ENCODE data around the gene TADA3. TPM values are rescaled to one million over a fixed set of nuclear protein-coding genes. Genes with fewer than 3 reads are reported as not detected.

TADA3 gene
- total RNA-seq, 1 donor from 2014 or later, result 69.6 TPM

GRCh38 chr3:9817436-9817835 lies 25.2 kb upstream of the TADA3 start:
- no peaks in the 10 kb centered on the region for H3K27me3 Mint-ChIP-seq (ENCODE audit: low read depth)
- peak; percentile 14 for DNase-seq (ENCODE audit: low spot score)
- H3K9me3 Mint-ChIP-seq (ENCODE audit: low read depth), result no peaks in the 10 kb centered on the region
- H3K36me3 Mint-ChIP-seq (ENCODE audit: low read depth), result peaks cover 7% of the 10 kb centered on the region
- H3K4me1 Mint-ChIP-seq (ENCODE audit: low read depth), result no peaks in the 10 kb centered on the region
- TF ChIP-seq, protein P1, sequence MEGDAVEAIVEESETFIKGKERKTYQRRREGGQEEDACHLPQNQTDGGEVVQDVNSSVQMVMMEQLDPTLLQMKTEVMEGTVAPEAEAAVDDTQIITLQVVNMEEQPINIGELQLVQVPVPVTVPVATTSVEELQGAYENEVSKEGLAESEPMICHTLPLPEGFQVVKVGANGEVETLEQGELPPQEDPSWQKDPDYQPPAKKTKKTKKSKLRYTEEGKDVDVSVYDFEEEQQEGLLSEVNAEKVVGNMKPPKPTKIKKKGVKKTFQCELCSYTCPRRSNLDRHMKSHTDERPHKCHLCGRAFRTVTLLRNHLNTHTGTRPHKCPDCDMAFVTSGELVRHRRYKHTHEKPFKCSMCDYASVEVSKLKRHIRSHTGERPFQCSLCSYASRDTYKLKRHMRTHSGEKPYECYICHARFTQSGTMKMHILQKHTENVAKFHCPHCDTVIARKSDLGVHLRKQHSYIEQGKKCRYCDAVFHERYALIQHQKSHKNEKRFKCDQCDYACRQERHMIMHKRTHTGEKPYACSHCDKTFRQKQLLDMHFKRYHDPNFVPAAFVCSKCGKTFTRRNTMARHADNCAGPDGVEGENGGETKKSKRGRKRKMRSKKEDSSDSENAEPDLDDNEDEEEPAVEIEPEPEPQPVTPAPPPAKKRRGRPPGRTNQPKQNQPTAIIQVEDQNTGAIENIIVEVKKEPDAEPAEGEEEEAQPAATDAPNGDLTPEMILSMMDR (IDR thresholded peaks at IDR 0.05), result no peak
- H3K4me3 Mint-ChIP-seq (ENCODE audit: unreplicated experiment), result no peak overlapping the region
- peak overlapping the region; percentile 8 for H3K27ac Mint-ChIP-seq (ENCODE audit: unreplicated experiment)

DNA sequence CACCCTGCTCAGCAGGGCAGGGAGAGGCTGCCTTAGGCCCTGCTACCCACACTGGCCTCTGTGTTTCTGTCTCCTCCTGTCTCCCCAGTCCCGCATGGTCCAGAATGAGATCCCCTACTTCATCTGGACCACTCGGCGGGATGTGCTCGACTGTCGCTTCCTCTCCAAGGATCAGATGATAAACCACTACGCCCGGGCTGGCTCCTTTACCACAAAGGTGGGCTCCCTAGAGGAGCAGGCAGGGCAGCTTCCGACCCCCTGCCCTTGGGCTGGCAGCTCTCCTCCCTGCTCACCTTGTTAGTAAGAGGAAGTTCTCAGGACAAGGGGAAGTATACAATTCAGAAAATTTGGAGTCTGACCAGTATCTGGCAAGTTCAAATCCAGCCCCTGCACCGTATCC lies 23.7 kb upstream of the TADA3 start:
- no peak overlapping the region for H3K4me3 Mint-ChIP-seq (ENCODE audit: unreplicated experiment)
- H3K4me1 Mint-ChIP-seq (ENCODE audit: low read depth), result peaks cover 8% of the 10 kb centered on the region
- H3K9me3 Mint-ChIP-seq (ENCODE audit: low read depth), result no peaks in the 10 kb centered on the region
- H3K27ac Mint-ChIP-seq (ENCODE audit: unreplicated experiment), result no peak overlapping the region
- peak; percentile 83 for DNase-seq (ENCODE audit: low spot score)
- no peaks in the 10 kb centered on the region for H3K27me3 Mint-ChIP-seq (ENCODE audit: low read depth)
- peaks cover 7% of the 10 kb centered on the region for H3K36me3 Mint-ChIP-seq (ENCODE audit: low read depth)
- TF ChIP-seq, protein P1 (IDR thresholded peaks at IDR 0.05), result no peak

DNA sequence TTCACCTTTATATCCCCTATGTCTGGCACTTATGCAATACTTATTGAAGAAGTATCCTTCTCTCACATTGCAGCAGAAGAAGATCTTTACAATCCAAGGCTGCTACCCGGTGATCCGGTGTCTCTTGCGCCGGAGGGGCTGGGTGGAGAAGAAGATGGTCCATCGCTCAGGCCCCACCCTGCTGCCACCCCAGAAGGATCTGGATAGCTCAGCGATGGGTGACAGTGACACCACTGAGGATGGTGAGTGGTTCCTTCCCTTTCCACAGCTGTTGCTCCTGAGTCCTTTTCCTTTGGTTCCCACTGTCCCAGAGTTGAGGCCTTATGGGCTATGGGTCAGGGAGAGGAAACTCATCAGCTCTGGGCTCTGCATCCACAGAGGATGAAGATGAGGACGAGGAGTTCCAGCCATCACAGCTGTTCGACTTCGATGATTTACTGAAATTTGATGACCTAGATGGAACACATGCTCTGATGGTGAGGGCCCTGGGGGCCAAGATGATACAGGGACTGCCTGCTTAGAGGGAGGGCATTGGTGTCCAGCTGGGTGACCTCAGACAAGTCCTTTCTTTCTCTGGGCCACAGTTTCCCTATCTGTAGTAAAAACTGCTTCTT lies 20.7 kb upstream of the TADA3 start:
- Mint-ChIP-seq H3K4me3 (ENCODE audit: unreplicated experiment) (no peak overlapping the region), H3K27ac (ENCODE audit: unreplicated experiment) (no peak overlapping the region), H3K9me3 (ENCODE audit: low read depth) (no peaks in the 10 kb centered on the region), H3K36me3 (ENCODE audit: low read depth) (peaks cover 3% of the 10 kb centered on the region), H3K27me3 (ENCODE audit: low read depth) (no peaks in the 10 kb centered on the region), H3K4me1 (ENCODE audit: low read depth) (peaks cover 30% of the 10 kb centered on the region)
- TF ChIP-seq, protein P1 (IDR thresholded peaks at IDR 0.05), result no peak
- DNase-seq (ENCODE audit: low spot score), result no peak

DNA sequence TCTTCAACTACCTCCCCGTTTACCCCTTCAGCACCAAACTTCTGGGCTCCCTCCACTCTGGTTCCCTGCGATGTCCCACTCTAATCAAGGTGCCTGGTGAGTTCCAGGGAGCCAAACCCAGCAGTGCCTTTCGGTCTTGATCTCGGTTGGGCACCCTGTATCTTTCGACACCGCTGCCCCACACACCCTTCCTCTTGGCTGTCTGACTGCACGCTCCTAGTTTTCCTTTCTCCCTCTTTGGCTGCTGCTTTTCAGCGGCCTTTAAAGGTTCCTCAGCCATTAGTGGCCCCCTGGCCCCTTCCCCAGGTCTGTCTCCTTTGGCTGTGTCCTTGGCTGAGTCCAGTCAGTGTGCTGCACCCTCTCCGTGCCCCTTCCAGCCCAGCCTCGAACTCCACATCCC lies 18.6 kb upstream of the TADA3 start:
- TF ChIP-seq, protein P1 (IDR thresholded peaks at IDR 0.05), result no peak
- H3K27me3 Mint-ChIP-seq (ENCODE audit: low read depth), result no peaks in the 10 kb centered on the region
- H3K9me3 Mint-ChIP-seq (ENCODE audit: low read depth), result no peaks in the 10 kb centered on the region
- H3K36me3 Mint-ChIP-seq (ENCODE audit: low read depth), result peaks cover 7% of the 10 kb centered on the region
- no peak for DNase-seq (ENCODE audit: low spot score)
- peak overlapping the region; percentile 22 for H3K27ac Mint-ChIP-seq (ENCODE audit: unreplicated experiment)
- peaks cover 35% of the 10 kb centered on the region for H3K4me1 Mint-ChIP-seq (ENCODE audit: low read depth)
- peak overlapping the region; percentile 81 for H3K4me3 Mint-ChIP-seq (ENCODE audit: unreplicated experiment)

DNA sequence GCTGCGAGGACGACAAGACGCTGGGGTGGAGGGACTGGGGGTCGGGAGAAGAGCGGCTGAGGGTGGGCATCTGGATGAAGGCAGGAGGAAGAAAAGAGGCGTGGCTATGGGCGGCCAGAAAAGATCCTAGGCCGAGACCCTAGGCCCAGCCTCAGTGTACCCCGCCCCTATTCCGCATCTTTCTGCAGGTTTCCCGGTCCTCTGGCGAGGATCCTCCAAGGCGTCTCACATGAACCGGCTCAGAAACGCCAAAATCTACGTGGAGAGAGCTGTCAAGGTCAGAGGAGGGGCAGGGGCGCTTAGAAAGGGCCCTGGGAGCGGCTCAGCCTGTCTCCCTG lies 18.1 kb upstream of the TADA3 start:
- TF ChIP-seq, protein P1 (IDR thresholded peaks at IDR 0.05), result no peak
- H3K36me3 Mint-ChIP-seq (ENCODE audit: low read depth), result peaks cover 9% of the 10 kb centered on the region
- no peaks in the 10 kb centered on the region for H3K27me3 Mint-ChIP-seq (ENCODE audit: low read depth)
- H3K4me3 Mint-ChIP-seq (ENCODE audit: unreplicated experiment), result peak overlapping the region; percentile 81
- DNase-seq (ENCODE audit: low spot score), result no peak
- H3K9me3 Mint-ChIP-seq (ENCODE audit: low read depth), result no peaks in the 10 kb centered on the region
- H3K27ac Mint-ChIP-seq (ENCODE audit: unreplicated experiment), result peak overlapping the region; percentile 63
- H3K4me1 Mint-ChIP-seq (ENCODE audit: low read depth), result peaks cover 35% of the 10 kb centered on the region
